HG02763 (cell line): ENCODE results near the gene NACC1.

Experiments used
- ATAC-seq: cut with Tn5 transposase; IDR thresholded peaks from one replicate; pipeline ENCODE4 v1.9.1; 2021; ENCODE audit warnings: mild to moderate bottlenecking, moderate library complexity; ENCODE audit not compliant: unreplicated experiment

NACC1 gene

GRCh38 chr19:13117772-13118423 lies at the start of gene NACC1:
TSS of gene NACC1 (plus strand) at chr19:13118264. CDS start at chr19:13135208, 16,944 bp downstream.
- ATAC-seq: peak; percentile 53

GRCh38 chr19:13069415-13070359 lies 48.4 kb upstream of the NACC1 start:
- ATAC-seq: no peak

GRCh38 chr19:13070425-13071140 lies 47.5 kb upstream of the NACC1 start:
- no peak for ATAC-seq

- no peak for ATAC-seq
These were observed 46.4 kb upstream of the NACC1 start for GRCh38 chr19:13071444-13072187.

GRCh38 chr19:13072188-13072908 lies 45.7 kb upstream of the NACC1 start:
- ATAC-seq: no peak

- no peak for ATAC-seq
These were observed 44.8 kb upstream of the NACC1 start for GRCh38 chr19:13073263-13073662.

- ATAC-seq: no peak
These were observed 43.7 kb upstream of the NACC1 start for GRCh38 chr19:13074378-13074777.

GRCh38 chr19:13076320-13076719 lies 41.7 kb upstream of the NACC1 start:
- no peak for ATAC-seq

GRCh38 chr19:13076787-13077186 lies 41.3 kb upstream of the NACC1 start:
- ATAC-seq: no peak

GRCh38 chr19:13077240-13077639 lies 40.8 kb upstream of the NACC1 start:
- ATAC-seq: no peak

GRCh38 chr19:13078381-13078780 lies 39.7 kb upstream of the NACC1 start:
- ATAC-seq: no peak

- ATAC-seq: no peak
These were observed 39.0 kb upstream of the NACC1 start for GRCh38 chr19:13078897-13079541.

- no peak for ATAC-seq
These were observed 38.5 kb upstream of the NACC1 start for GRCh38 chr19:13079542-13079986.

GRCh38 chr19:13082192-13083007 lies 35.7 kb upstream of the NACC1 start:
- no peak for ATAC-seq

GRCh38 chr19:13083008-13083404 lies 35.1 kb upstream of the NACC1 start:
- no peak for ATAC-seq

GRCh38 chr19:13083627-13084026 lies 34.4 kb upstream of the NACC1 start:
- no peak for ATAC-seq

GRCh38 chr19:13085666-13086065 lies 32.4 kb upstream of the NACC1 start:
- ATAC-seq: no peak

- no peak for ATAC-seq
These were observed 31.7 kb upstream of the NACC1 start for GRCh38 chr19:13086341-13086740.

GRCh38 chr19:13087295-13087694 lies 30.8 kb upstream of the NACC1 start:
- ATAC-seq: no peak
